Liver (tissue), 3 donors: Measurements from ENCODE around the gene TADA2A.

ENCODE experiments used
- CTCF ChIP-seq: fragments of 150-350 bp; IDR thresholded peaks from 2 replicates; pipeline ENCODE4 v1.5.1; 2017; ENCODE audit warnings: improper control_type of control experiment, low read depth, low read length; ENCODE audit not compliant: missing input control
- GABPA ChIP-seq, 2 donors: IDR thresholded peaks in 1 of 2; conservative IDR thresholded peaks in 1 of 2; 2 replicates each; pipeline ENCODE4 v1.6.1; 2016; ENCODE audit warnings: antibody characterized with exemption in 2 of 2, mild to moderate bottlenecking in 1 of 2, moderate library complexity in 1 of 2
- JUND ChIP-seq, 2 donors: IDR thresholded peaks; 2 replicates each; pipeline ENCODE4 v1.6.1; 2016; ENCODE audit warnings: antibody characterized with exemption in 2 of 2
- MAX ChIP-seq: IDR thresholded peaks from 2 replicates; pipeline ENCODE4 v1.6.1; 2016; ENCODE audit warnings: antibody characterized with exemption
- TAF1 ChIP-seq: conservative IDR thresholded peaks from 2 replicates; pipeline ENCODE4 v1.6.1; 2016; ENCODE audit warnings: antibody characterized with exemption, mild to moderate bottlenecking
- YY1 ChIP-seq: IDR thresholded peaks from 2 replicates; pipeline ENCODE4 v1.6.1; 2016; ENCODE audit warnings: antibody characterized with exemption, mild to moderate bottlenecking
- TF ChIP-seq, protein P1 (sequence below): IDR thresholded peaks from 2 replicates; pipeline ENCODE4 v1.6.1; 2016; ENCODE audit warnings: antibody characterized with exemption
- donor health status: healthy.
- donor health status: healthy.

DNA sequence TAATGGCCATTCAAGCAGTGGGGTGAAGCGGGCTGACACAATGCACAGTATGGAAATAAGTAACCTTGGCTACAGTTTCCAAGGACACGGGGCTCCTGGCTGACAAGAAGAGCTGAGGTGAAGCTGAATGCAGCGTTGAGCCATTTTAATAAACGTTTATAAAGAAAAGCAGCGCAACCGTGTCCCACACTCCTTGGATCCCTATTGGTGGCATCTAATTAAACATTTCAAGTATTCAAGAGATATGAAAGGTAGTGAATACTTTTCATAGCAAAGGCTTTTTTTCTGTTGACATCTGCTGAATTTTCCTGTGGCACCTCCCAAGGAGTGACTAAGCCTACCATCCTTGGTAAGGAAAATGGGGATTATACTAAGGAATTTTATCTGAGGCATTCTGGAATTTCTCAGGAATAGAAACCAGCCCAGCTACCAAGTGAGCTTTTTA, 109.5 kb downstream of the TADA2A start:
- TF ChIP-seq CTCF, result no peak
- no peak for TF ChIP-seq YY1
- no peak for TF ChIP-seq TAF1
- TF ChIP-seq, protein P1, sequence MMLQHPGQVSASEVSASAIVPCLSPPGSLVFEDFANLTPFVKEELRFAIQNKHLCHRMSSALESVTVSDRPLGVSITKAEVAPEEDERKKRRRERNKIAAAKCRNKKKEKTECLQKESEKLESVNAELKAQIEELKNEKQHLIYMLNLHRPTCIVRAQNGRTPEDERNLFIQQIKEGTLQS, result no peak
- no peak for TF ChIP-seq MAX
- no peak for TF ChIP-seq GABPA (IDR thresholded peaks at IDR 0.05 in 1 of 2, conservative IDR thresholded peaks at IDR 0.05 in 1 of 2)
- no peak for TF ChIP-seq JUND (IDR thresholded peaks at IDR 0.05)
